Loucy (cell line): ENCODE results near the gene PRKN.

Experiments used
- H2AFZ ChIP-seq: fragments of 200-600 bp; sonication (generic); 2 replicates; pipeline ENCODE4 v1.6.0; 2016; ENCODE audit warnings: antibody characterized with exemption, mild to moderate bottlenecking, low read length, moderate library complexity
- H3F3A ChIP-seq: fragments of 200-600 bp; 2 replicates; pipeline ENCODE4 v1.6.0; 2016; ENCODE audit warnings: antibody characterized with exemption, low read depth, mild to moderate bottlenecking
- H3K27me3 ChIP-seq: fragments of 200-600 bp; sonication (generic); 2 replicates; pipeline ENCODE4 v1.6.1; 2014; ENCODE audit warnings: low read length, mild to moderate bottlenecking; ENCODE audit not compliant: insufficient read depth, poor library complexity, severe bottlenecking
- H3K36me3 ChIP-seq: fragments of 200-600 bp; sonication (generic); 2 replicates; pipeline ENCODE4 v1.6.1; 2016; ENCODE audit warnings: low read length; ENCODE audit not compliant: insufficient read depth
- H3K4me1 ChIP-seq: fragments of 200-600 bp; sonication (generic); 2 replicates; pipeline ENCODE4 v1.5.1; 2014; ENCODE audit warnings: low read length, mild to moderate bottlenecking; ENCODE audit not compliant: insufficient read depth, poor library complexity, severe bottlenecking
- H3K4me2 ChIP-seq: fragments of 200-600 bp; sonication (generic); 2 replicates; pipeline ENCODE4 v1.6.0; 2014; ENCODE audit warnings: antibody characterized with exemption, low read length, low read depth, mild to moderate bottlenecking; ENCODE audit not compliant: poor library complexity, severe bottlenecking
- H3K4me3 ChIP-seq: fragments of 200-600 bp; sonication (generic); 2 replicates; pipeline ENCODE4 v1.5.1; 2014; ENCODE audit warnings: low read length, mild to moderate bottlenecking, mixed read lengths; ENCODE audit not compliant: poor library complexity, severe bottlenecking
- H3K79me2 ChIP-seq: fragments of 200-600 bp; sonication (generic); 2 replicates; pipeline ENCODE4 v1.6.1; 2014; ENCODE audit warnings: low read length; ENCODE audit not compliant: insufficient read depth
- H3K9ac ChIP-seq: fragments of 200-600 bp; sonication (generic); 2 replicates; pipeline ENCODE4 v1.6.0; 2014; ENCODE audit warnings: mild to moderate bottlenecking, low read depth, low read length, moderate library complexity; ENCODE audit not compliant: poor library complexity, severe bottlenecking
- H3K9me2 ChIP-seq: fragments of 200-600 bp; sonication (generic); replicated peaks from 2 replicates; pipeline ENCODE4 v1.6.1; 2016; ENCODE audit warnings: low read depth, low read length, mixed read lengths
- H3K9me3 ChIP-seq: fragments of 200-600 bp; sonication (generic); 2 replicates; pipeline ENCODE4 v1.6.1; 2014; ENCODE audit warnings: mild to moderate bottlenecking, antibody characterized with exemption, low read length, low read depth; ENCODE audit not compliant: insufficient read depth
- H4K20me1 ChIP-seq: fragments of 200-600 bp; sonication (generic); 2 replicates; pipeline ENCODE4 v1.6.0; 2014; ENCODE audit warnings: antibody characterized with exemption, low read length, mild to moderate bottlenecking; ENCODE audit not compliant: insufficient read depth, poor library complexity, severe bottlenecking
- EZH2phosphoT487 ChIP-seq: fragments of 200-600 bp; IDR thresholded peaks from 2 replicates; pipeline ENCODE4 v1.6.1; 2018; ENCODE audit warnings: antibody characterized with exemption, mild to moderate bottlenecking, moderate library complexity, borderline replicate concordance
- TF ChIP-seq, protein P1 (sequence below): fragments of 200-600 bp; sonication (generic); conservative IDR thresholded peaks from 2 replicates; pipeline ENCODE4 v1.5.1; 2014; ENCODE audit warnings: mild to moderate bottlenecking, antibody characterized with exemption, low read length

PRKN gene

DNA sequence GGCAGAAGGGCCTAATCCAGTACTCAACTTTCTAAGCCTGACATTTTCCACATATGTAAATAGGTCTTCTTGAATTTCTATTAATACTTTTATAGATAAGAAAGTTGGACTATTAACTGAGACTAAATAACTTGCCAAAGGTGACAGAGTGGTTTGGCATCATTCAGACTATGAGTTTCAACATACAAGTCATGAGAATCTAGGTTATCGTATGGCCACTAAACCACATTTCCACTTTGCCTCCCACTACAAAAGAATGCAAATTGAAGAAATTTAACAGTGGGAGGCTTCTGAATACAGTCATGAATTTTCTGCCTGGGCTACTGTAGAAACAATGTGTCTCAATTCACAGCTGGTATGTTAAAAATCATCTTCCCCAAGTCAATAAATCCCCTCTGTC is 922.7 kb downstream of the PRKN start:
- TF ChIP-seq EZH2phosphoT487, result no peak
- TF ChIP-seq, protein P1, sequence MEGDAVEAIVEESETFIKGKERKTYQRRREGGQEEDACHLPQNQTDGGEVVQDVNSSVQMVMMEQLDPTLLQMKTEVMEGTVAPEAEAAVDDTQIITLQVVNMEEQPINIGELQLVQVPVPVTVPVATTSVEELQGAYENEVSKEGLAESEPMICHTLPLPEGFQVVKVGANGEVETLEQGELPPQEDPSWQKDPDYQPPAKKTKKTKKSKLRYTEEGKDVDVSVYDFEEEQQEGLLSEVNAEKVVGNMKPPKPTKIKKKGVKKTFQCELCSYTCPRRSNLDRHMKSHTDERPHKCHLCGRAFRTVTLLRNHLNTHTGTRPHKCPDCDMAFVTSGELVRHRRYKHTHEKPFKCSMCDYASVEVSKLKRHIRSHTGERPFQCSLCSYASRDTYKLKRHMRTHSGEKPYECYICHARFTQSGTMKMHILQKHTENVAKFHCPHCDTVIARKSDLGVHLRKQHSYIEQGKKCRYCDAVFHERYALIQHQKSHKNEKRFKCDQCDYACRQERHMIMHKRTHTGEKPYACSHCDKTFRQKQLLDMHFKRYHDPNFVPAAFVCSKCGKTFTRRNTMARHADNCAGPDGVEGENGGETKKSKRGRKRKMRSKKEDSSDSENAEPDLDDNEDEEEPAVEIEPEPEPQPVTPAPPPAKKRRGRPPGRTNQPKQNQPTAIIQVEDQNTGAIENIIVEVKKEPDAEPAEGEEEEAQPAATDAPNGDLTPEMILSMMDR, result no peak
- no peaks in the 10 kb centered on the region for H4K20me1 ChIP-seq
- H3K79me2 ChIP-seq, result no peaks in the 10 kb centered on the region
- peaks cover 4% of the 10 kb centered on the region for H3K4me1 ChIP-seq
- no peaks in the 10 kb centered on the region for H3F3A ChIP-seq
- no peaks in the 10 kb centered on the region for H3K9me3 ChIP-seq
- H2AFZ ChIP-seq, result no peak overlapping the region
- no peak overlapping the region for H3K4me2 ChIP-seq
- no peak overlapping the region for H3K4me3 ChIP-seq
- no peaks in the 10 kb centered on the region for H3K27me3 ChIP-seq
- H3K9me2 ChIP-seq, result no peaks in the 10 kb centered on the region
- H3K9ac ChIP-seq, result no peak overlapping the region
- H3K36me3 ChIP-seq, result no peaks in the 10 kb centered on the region

DNA sequence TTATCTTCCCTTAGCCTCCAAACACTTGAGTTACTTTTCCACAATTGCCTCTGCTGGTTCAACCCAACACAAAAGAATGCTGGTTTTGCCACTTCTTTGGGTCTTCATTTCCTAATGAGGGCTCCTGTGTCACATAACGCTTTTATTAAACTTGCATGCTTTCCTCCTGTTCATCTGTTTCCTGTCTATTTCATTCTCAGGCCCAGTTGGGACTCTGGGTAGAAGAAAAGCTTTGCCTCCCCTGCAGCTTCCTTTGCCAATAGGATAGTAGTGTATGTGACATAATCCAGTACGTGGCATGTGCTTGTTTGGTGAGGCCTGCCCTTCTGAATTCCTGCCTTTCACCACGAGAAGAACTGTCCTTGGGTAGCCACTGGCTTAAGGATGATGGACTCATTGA is 924.4 kb downstream of the PRKN start:
- Histone ChIP-seq H2AFZ (no peak overlapping the region), H4K20me1 (no peaks in the 10 kb centered on the region), H3K36me3 (no peaks in the 10 kb centered on the region), H3K4me3 (no peak overlapping the region), H3F3A (no peaks in the 10 kb centered on the region), H3K9ac (no peak overlapping the region), H3K9me2 (no peaks in the 10 kb centered on the region), H3K9me3 (no peaks in the 10 kb centered on the region), H3K79me2 (no peaks in the 10 kb centered on the region), H3K27me3 (no peaks in the 10 kb centered on the region), H3K4me1 (peaks cover 4% of the 10 kb centered on the region), H3K4me2 (no peak overlapping the region)
- TF ChIP-seq, protein P1, result no peak
- TF ChIP-seq EZH2phosphoT487, result no peak

DNA sequence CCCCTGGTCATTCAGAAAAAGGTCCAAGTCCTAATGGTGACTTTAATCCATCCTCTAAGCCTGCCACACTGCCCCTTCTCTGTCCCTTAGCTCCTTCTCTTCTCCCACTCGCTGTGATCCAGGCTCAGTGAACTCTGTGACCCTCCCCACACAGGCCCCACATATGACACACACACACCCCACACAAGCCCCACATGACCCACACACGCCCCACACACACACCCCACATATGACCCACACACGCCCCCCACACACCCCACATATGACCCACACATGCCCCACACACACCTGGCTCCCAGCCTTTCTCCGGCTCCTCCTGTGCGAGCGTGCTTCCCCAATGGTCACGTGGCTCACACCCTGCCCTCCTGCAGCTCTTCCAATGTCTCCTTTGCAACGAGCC is 925.3 kb downstream of the PRKN start:
- Histone ChIP-seq H2AFZ (no peak overlapping the region), H3K4me1 (peaks cover 4% of the 10 kb centered on the region), H3K4me2 (no peak overlapping the region), H3K79me2 (no peaks in the 10 kb centered on the region), H3K4me3 (no peak overlapping the region), H3K9me2 (no peaks in the 10 kb centered on the region), H3K9ac (no peak overlapping the region), H3K36me3 (no peaks in the 10 kb centered on the region), H4K20me1 (no peaks in the 10 kb centered on the region), H3K27me3 (no peaks in the 10 kb centered on the region), H3K9me3 (no peaks in the 10 kb centered on the region), H3F3A (no peaks in the 10 kb centered on the region)
- no peak for TF ChIP-seq EZH2phosphoT487
- TF ChIP-seq, protein P1, result no peak
